ENCODE measurements around the gene TNPO3. TPM values are rescaled to one million over a fixed set of nuclear protein-coding genes. Genes with fewer than 3 reads are reported as not detected.

Gene TNPO3
- polyA plus RNA-seq, 1 donor from 2014 or later = 47.7 TPM

DNA sequence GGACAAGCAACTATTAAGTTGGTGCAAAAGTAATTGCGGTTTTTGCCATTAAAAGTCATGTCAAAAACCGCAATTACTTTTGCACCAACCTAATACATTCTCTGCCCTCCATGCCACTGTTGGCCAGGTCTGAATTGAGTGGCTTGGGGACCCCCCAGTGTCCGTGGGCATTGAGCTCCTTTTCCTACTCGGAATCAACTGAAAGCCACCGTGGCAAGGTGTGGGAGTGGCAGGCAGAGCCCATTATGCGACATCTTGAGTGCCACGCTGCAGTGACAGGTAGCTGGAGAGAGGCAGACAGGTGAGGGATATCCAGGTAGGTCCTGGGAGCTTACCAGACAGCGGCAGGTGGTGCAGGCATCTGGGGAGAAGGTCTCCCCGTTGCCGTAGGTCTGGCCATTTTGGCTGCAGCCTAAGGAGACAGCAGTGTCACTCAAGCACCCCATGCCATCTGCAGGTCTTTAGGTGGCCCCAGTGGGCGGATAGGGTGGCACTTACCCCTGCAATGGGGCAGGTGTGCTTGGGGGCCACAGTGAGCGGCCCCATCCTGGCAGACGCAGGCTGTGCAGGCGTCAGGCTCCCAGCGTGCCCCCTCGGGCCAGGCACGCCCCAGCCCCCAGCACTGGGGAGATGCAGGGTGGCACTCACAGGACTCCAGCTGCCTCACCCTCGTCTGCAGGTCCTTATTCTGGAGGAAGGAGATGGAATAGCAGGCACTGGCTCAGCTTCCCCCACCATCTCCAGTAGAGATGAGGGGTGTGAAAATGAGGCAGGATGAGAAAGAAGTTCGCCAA is 147.9 kb downstream of the TNPO3 start:
- no peaks in the 10 kb centered on the region for H3K9me2 ChIP-seq (ENCODE audit: insufficient read depth, low read length)
- no peak overlapping the region for H3K4me3 ChIP-seq (ENCODE audit: low read length)
- H3K79me2 ChIP-seq (replicated peaks; ENCODE audit: insufficient read depth, low read length) = no peaks in the 10 kb centered on the region
- TF ChIP-seq EZH2 (IDR thresholded peaks at IDR 0.05; ENCODE audit: borderline replicate concordance, insufficient read depth, low read length, poor library complexity, severe bottlenecking) = no peak
- TF ChIP-seq CTCF (IDR thresholded peaks at IDR 0.05; ENCODE audit: poor library complexity, severe bottlenecking) = no peak
- no peak for TF ChIP-seq RAD21 (conservative IDR thresholded peaks at IDR 0.05)
- no peak for TF ChIP-seq REST (IDR thresholded peaks at IDR 0.05; ENCODE audit: borderline replicate concordance)
- TF ChIP-seq MXI1 (conservative IDR thresholded peaks at IDR 0.05; ENCODE audit: poor library complexity, severe bottlenecking) = no peak
- TF ChIP-seq TAF1 (IDR thresholded peaks at IDR 0.05; ENCODE audit: low read depth) = no peak
- no peak for TF ChIP-seq SMC3 (conservative IDR thresholded peaks at IDR 0.05; ENCODE audit: poor library complexity)
- TF ChIP-seq POLR2AphosphoS5 (IDR thresholded peaks at IDR 0.05) = no peak
- no peak for TF ChIP-seq EP300 (conservative IDR thresholded peaks at IDR 0.05; ENCODE audit: poor library complexity, severe bottlenecking)
- H2AFZ ChIP-seq (ENCODE audit: low read depth, low read length) = no peak overlapping the region
- H3K9ac ChIP-seq (ENCODE audit: low read length) = no peak overlapping the region
- H3K36me3 ChIP-seq (ENCODE audit: insufficient read depth, low read length) = no peaks in the 10 kb centered on the region
- peaks cover 18% of the 10 kb centered on the region for H3K27me3 ChIP-seq (ENCODE audit: insufficient read depth, low read depth, low read length)
- no peak overlapping the region for H3K27ac ChIP-seq (ENCODE audit: low read length)
- no peaks in the 10 kb centered on the region for H3K9me3 ChIP-seq (ENCODE audit: low read length)
- H3F3A ChIP-seq (ENCODE audit: insufficient read depth, low read length, poor library complexity, severe bottlenecking) = no peaks in the 10 kb centered on the region
- no peaks in the 10 kb centered on the region for H4K20me1 ChIP-seq (ENCODE audit: insufficient read depth)
- H3K4me2 ChIP-seq (ENCODE audit: low read length) = no peak overlapping the region

DNA sequence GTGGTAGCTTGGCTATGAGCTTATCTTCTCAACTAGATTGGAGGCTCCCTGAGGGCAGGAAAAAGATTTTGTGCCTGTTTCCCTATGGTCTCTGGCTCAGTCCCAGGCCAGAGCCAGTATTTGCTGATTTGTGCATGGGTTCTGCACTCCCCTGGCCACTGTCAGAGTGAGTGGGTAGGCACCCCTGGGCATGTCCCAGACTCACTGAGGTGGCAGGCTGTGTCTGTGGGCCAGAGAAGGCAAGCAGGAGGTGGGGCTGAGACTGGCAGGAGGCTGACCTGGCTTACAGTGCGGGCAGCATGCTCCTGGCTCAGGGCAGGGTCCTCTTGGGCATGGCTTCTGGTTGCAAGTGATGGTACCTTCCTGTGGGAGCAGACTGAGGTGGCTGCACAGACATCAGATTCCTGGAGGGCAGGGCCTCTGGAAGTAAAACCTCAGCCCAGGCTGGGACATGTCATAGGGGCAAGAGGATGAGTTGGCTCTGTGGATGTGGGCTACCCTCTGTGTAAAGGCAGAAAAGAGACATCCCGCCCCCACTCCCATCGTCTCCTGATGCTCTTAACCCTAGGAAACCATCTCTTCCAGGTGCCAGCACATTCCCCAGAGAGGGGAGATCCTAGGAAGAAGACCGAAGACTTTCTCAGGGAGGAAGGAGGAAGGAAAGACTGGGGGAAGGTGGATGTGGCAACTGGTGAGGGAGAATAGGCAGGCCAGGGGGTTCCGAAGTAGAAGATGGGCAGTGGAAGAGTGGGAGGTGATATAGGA is 148.7 kb downstream of the TNPO3 start:
- no peak overlapping the region for H3K9ac ChIP-seq (ENCODE audit: low read length)
- no peaks in the 10 kb centered on the region for H4K20me1 ChIP-seq (ENCODE audit: insufficient read depth)
- no peaks in the 10 kb centered on the region for H3K36me3 ChIP-seq (ENCODE audit: insufficient read depth, low read length)
- no peaks in the 10 kb centered on the region for H3K9me3 ChIP-seq (ENCODE audit: low read length)
- no peak overlapping the region for H3K27ac ChIP-seq (ENCODE audit: low read length)
- no peak overlapping the region for H3K4me3 ChIP-seq (ENCODE audit: low read length)
- no peaks in the 10 kb centered on the region for H3K9me2 ChIP-seq (ENCODE audit: insufficient read depth, low read length)
- H3K4me2 ChIP-seq (ENCODE audit: low read length) = no peak overlapping the region
- TF ChIP-seq REST (IDR thresholded peaks at IDR 0.05; ENCODE audit: borderline replicate concordance) (no peak), POLR2AphosphoS5 (IDR thresholded peaks at IDR 0.05) (no peak), MXI1 (conservative IDR thresholded peaks at IDR 0.05; ENCODE audit: poor library complexity, severe bottlenecking) (no peak), SMC3 (conservative IDR thresholded peaks at IDR 0.05; ENCODE audit: poor library complexity) (no peak), RAD21 (conservative IDR thresholded peaks at IDR 0.05) (no peak), EZH2 (IDR thresholded peaks at IDR 0.05; ENCODE audit: borderline replicate concordance, insufficient read depth, low read length, poor library complexity, severe bottlenecking) (no peak), EP300 (conservative IDR thresholded peaks at IDR 0.05; ENCODE audit: poor library complexity, severe bottlenecking) (no peak), CTCF (IDR thresholded peaks at IDR 0.05; ENCODE audit: poor library complexity, severe bottlenecking) (no peak), TAF1 (IDR thresholded peaks at IDR 0.05; ENCODE audit: low read depth) (no peak)
- H3K27me3 ChIP-seq (ENCODE audit: insufficient read depth, low read depth, low read length) = peaks cover 18% of the 10 kb centered on the region
- no peaks in the 10 kb centered on the region for H3F3A ChIP-seq (ENCODE audit: insufficient read depth, low read length, poor library complexity, severe bottlenecking)
- no peak overlapping the region for H2AFZ ChIP-seq (ENCODE audit: low read depth, low read length)
- H3K79me2 ChIP-seq (replicated peaks; ENCODE audit: insufficient read depth, low read length) = no peaks in the 10 kb centered on the region

All from neural cell (in vitro differentiated cells).